Nephron progenitor cell (in vitro differentiated cells): ENCODE data around the gene SCIN.

Experiments
- DNase-seq: peaks from one replicate; pipeline ENCODE4 v3.0.0; 2021
- H3K27ac Mint-ChIP-seq: 2 replicates; pipeline ENCODE4 v1.8.0; 2021; ENCODE audit warnings: mild to moderate bottlenecking, moderate library complexity, mixed read lengths
- H3K27me3 Mint-ChIP-seq: 2 replicates; pipeline ENCODE4 v1.8.0; 2021; ENCODE audit warnings: mild to moderate bottlenecking, low read depth, mixed read lengths; ENCODE audit not compliant: poor library complexity
- H3K36me3 Mint-ChIP-seq: 2 replicates; pipeline ENCODE4 v1.8.0; 2021; ENCODE audit warnings: low read depth, mixed read lengths
- H3K4me1 Mint-ChIP-seq: 2 replicates; pipeline ENCODE4 v1.8.0; 2021; ENCODE audit warnings: mixed read lengths
- H3K4me3 Mint-ChIP-seq: 2 replicates; pipeline ENCODE4 v1.8.0; 2021; ENCODE audit warnings: mild to moderate bottlenecking, moderate library complexity, mixed read lengths
- H3K9me3 Mint-ChIP-seq: 2 replicates; pipeline ENCODE4 v1.8.0; 2021; ENCODE audit warnings: mild to moderate bottlenecking, moderate library complexity, mixed read lengths
- TF ChIP-seq, protein P1 (sequence below): fragments of 200-600 bp; sonication (generic); IDR thresholded peaks from 2 replicates; pipeline ENCODE4 v1.5.0; 2021; ENCODE audit warnings: antibody characterized with exemption

Gene SCIN

DNA sequence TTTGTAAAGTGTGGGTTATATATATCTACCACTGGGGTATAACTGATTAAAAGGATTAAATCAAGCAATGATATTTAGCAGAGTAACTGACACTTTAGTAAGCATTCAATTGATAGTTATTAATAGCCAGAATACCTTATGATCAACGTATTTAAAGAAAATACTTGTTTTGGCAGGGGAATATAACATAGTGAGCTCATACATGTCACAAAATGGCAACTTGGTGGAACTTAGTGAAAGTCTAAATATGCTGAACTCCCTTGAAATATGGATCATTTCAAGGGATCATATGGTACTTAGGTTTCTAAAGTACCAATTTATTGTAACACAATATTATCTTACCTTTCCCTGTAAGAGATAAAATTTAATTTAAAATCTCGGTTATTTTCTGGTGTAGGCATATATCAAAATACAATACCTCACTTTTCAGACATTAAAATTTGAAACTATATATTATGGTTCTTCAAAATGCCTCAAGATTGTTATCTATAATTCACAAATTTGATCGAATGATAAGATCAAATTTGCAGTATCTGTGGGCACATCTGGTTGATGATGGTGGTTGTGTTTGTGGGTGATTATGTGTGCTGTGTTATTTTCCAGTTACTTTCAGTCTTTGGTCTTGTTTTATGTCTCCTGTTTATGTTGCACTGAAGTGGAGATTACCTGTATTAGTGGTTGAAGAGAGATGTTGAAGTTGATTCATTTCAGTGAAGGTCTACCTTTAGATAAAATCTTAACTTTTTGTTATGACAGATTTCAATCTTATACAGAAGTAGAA is 122.1 kb downstream of the SCIN start:
- Mint-ChIP-seq H3K4me1 (peaks cover 34% of the 10 kb centered on the region), H3K4me3 (no peak overlapping the region), H3K27ac (no peak overlapping the region)

DNA sequence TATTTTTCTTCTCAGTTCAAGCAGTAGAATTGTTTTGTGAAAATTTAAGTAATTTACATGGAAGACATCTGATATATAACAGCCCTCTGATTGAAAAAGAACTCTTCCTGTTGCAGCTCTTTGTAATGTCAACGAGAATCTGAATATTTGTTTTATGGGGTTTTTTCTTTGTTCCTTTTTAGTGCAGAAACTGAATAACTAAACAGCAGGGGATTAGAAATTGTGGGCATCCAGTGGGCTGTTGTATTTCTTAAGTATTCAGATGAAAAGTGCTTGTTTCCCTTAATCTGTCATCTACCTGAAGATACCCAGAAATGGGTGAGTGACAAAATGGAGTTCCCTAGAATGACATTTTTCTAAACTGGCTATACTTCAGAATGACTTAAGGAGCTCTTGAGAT is 124.3 kb downstream of the SCIN start:
- Mint-ChIP-seq H3K4me3 (no peak overlapping the region), H3K27ac (no peak overlapping the region), H3K36me3 (peaks cover 15% of the 10 kb centered on the region), H3K27me3 (peaks cover 6% of the 10 kb centered on the region), H3K9me3 (peaks cover 17% of the 10 kb centered on the region), H3K4me1 (peaks cover 13% of the 10 kb centered on the region)
- TF ChIP-seq, protein P1, sequence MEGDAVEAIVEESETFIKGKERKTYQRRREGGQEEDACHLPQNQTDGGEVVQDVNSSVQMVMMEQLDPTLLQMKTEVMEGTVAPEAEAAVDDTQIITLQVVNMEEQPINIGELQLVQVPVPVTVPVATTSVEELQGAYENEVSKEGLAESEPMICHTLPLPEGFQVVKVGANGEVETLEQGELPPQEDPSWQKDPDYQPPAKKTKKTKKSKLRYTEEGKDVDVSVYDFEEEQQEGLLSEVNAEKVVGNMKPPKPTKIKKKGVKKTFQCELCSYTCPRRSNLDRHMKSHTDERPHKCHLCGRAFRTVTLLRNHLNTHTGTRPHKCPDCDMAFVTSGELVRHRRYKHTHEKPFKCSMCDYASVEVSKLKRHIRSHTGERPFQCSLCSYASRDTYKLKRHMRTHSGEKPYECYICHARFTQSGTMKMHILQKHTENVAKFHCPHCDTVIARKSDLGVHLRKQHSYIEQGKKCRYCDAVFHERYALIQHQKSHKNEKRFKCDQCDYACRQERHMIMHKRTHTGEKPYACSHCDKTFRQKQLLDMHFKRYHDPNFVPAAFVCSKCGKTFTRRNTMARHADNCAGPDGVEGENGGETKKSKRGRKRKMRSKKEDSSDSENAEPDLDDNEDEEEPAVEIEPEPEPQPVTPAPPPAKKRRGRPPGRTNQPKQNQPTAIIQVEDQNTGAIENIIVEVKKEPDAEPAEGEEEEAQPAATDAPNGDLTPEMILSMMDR: no peak
- no peak for DNase-seq

More for the DNA sequence above, 122.1 kb downstream of the SCIN start:
- DNase-seq: no peak
- H3K9me3 Mint-ChIP-seq: peaks cover 10% of the 10 kb centered on the region
- H3K36me3 Mint-ChIP-seq: peaks cover 5% of the 10 kb centered on the region
- peaks cover 4% of the 10 kb centered on the region for H3K27me3 Mint-ChIP-seq
- TF ChIP-seq, protein P1: no peak

DNA sequence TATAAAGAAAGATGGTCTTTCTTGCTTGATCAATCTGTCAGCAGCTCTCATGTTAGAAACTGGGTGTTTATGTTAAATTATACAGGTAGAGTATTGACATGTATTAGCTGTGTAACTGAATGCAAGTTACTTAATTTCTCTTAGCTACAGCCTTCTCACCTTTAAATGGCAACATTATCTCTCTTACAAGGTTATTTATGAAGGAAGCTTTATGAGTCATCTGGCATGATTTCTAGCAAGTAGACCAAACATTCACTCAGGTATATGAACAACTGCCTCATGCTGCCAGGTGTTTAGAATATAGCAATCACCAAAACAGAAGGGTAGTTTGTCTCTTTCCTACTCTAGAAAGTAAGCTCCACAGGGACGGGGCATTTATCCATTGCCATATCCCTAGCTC is 125.4 kb downstream of the SCIN start:
- Mint-ChIP-seq H3K27me3 (peaks cover 6% of the 10 kb centered on the region), H3K4me1 (peaks cover 1% of the 10 kb centered on the region), H3K27ac (no peak overlapping the region), H3K9me3 (peaks cover 22% of the 10 kb centered on the region), H3K36me3 (peaks cover 23% of the 10 kb centered on the region), H3K4me3 (no peak overlapping the region)
- DNase-seq: no peak
- TF ChIP-seq, protein P1: no peak

DNA sequence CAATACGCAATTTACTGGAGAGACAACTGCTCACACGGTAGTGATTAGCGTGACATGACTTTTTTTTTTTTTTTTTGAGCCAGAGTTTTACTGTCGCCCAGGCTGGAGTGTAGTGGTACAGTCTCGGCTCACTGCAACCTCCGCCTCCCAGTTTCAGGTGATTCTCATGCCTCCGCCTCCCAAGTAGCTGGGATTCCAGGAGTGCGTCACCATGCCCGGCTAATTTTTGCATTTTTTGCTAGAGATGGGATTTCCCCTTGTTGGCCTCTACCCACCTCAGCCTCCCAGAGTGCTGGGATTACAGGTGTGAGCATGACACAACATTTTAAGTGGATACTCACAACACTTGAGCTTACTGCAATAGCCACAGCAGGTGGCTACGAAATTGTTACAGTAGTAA is 128.8 kb downstream of the SCIN start:
- Mint-ChIP-seq H3K4me3 (no peak overlapping the region), H3K27me3 (peaks cover 6% of the 10 kb centered on the region), H3K4me1 (no peaks in the 10 kb centered on the region), H3K36me3 (peaks cover 35% of the 10 kb centered on the region), H3K27ac (no peak overlapping the region), H3K9me3 (peaks cover 42% of the 10 kb centered on the region)
- TF ChIP-seq, protein P1: no peak
- no peak for DNase-seq

DNA sequence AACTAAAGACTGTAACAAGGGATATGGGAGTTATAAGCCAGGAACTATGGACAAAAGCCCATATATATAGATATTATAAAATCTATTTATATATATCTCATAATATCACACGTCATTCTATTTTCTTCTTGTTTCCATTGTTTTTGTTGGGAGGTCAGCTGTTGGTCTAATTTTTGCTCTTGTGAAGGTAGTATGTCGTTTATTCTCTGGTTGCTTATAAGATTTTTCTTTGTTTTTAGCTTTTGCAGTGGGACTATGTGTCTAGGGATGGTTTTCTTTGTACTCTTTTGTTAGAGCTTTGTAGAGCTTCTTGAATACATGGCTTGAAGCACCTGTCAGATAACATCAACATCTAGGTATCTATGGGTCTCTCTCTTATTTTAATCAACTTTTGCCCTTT is 130.9 kb downstream of the SCIN start:
- peaks cover 1% of the 10 kb centered on the region for H3K4me1 Mint-ChIP-seq
- peaks cover 6% of the 10 kb centered on the region for H3K27me3 Mint-ChIP-seq
- TF ChIP-seq, protein P1: no peak
- no peak overlapping the region for H3K27ac Mint-ChIP-seq
- peaks cover 42% of the 10 kb centered on the region for H3K9me3 Mint-ChIP-seq
- DNase-seq: no peak
- H3K36me3 Mint-ChIP-seq: peaks cover 34% of the 10 kb centered on the region
- no peak overlapping the region for H3K4me3 Mint-ChIP-seq

DNA sequence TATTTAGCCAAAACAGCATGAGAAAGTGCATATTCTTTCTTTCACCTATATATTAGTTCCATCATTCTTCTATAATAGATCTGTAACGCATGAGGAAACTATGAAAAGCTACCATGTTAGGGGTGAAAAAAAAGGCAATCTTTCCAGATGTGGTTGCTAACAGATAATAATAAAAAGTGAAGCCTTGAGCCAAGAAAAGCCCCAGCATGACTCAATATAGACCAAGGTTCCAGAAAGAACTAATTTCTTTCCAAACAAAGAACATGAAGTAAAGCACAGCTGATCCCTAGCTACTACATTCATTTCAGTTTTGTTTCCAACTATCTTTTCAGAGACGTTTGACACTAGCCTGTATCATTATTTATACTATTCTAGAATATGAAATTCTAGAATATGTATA is 133.4 kb downstream of the SCIN start:
- Mint-ChIP-seq H3K4me1 (peaks cover 8% of the 10 kb centered on the region), H3K9me3 (peaks cover 32% of the 10 kb centered on the region), H3K36me3 (peaks cover 29% of the 10 kb centered on the region), H3K4me3 (no peak overlapping the region), H3K27me3 (peaks cover 3% of the 10 kb centered on the region), H3K27ac (no peak overlapping the region)
- DNase-seq: no peak
- TF ChIP-seq, protein P1: no peak
